22Rv1 (cell line): ENCODE measurements around the gene SRY.

Source experiments
- H3K27ac ChIP-seq: fragments of 450-650 bp; 2 replicates; pipeline ENCODE4 v1.5.1; 2017
- ZFX ChIP-seq: fragments of 450-650 bp; IDR thresholded peaks from 2 replicates; pipeline ENCODE4 v1.6.1; 2017; ENCODE audit warnings: antibody characterized with exemption, borderline replicate concordance
- TF ChIP-seq, protein P1 (sequence below): fragments of 450-650 bp; IDR thresholded peaks from 2 replicates; pipeline ENCODE4 v1.5.1; 2017; ENCODE audit warnings: mild to moderate bottlenecking

SRY gene

DNA sequence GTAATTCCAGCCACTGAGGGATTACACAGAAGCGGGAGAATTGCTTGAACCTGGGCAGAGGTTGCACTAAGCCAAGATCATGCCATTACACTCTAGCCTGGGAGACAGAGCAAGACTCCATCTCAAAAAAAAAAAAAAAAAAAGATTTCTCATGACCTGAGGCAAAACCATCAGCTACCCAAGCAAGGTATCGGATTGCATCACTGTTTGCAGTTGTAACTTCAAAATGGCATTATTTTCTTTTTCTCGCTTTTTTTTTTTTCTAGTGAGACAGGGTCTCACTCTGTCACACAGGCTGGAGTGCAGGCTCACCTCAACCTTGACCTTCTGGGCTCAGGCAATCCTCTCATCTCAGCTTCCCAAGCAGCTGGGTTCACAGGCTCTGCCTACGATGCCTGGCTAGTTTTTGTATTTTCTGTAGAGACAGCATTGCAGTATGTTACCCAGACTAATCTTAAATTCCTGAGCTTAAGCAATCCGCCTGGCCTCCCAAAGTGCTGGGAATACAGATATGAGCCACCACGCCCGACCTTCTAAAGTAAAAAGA, 9.6 kb upstream of the SRY start:
- H3K27ac ChIP-seq = no peak overlapping the region
- no peak for TF ChIP-seq ZFX
- TF ChIP-seq, protein P1, sequence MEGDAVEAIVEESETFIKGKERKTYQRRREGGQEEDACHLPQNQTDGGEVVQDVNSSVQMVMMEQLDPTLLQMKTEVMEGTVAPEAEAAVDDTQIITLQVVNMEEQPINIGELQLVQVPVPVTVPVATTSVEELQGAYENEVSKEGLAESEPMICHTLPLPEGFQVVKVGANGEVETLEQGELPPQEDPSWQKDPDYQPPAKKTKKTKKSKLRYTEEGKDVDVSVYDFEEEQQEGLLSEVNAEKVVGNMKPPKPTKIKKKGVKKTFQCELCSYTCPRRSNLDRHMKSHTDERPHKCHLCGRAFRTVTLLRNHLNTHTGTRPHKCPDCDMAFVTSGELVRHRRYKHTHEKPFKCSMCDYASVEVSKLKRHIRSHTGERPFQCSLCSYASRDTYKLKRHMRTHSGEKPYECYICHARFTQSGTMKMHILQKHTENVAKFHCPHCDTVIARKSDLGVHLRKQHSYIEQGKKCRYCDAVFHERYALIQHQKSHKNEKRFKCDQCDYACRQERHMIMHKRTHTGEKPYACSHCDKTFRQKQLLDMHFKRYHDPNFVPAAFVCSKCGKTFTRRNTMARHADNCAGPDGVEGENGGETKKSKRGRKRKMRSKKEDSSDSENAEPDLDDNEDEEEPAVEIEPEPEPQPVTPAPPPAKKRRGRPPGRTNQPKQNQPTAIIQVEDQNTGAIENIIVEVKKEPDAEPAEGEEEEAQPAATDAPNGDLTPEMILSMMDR = no peak

DNA sequence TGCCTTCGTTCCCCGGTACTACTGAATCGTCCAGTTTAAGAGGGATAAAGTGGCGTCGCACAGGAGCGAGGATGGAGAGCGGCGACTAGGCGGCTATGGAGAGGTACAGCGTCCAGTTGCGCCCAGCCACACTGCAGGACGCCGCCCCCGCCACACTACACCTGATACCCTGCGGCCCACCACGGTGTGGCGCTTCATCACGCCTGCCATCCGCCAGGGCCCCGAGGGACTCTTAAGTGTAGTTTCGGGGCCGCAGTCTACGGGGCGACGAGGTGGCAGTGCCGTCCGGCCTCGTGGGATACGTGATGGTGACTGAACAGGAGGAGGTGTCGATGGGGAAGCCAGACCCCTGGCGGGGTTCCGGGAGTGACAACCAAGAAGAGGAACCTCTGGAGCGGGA, 2.3 kb upstream of the SRY start:
- TF ChIP-seq, protein P1 = no peak
- TF ChIP-seq ZFX = no peak
- no peak overlapping the region for H3K27ac ChIP-seq

DNA sequence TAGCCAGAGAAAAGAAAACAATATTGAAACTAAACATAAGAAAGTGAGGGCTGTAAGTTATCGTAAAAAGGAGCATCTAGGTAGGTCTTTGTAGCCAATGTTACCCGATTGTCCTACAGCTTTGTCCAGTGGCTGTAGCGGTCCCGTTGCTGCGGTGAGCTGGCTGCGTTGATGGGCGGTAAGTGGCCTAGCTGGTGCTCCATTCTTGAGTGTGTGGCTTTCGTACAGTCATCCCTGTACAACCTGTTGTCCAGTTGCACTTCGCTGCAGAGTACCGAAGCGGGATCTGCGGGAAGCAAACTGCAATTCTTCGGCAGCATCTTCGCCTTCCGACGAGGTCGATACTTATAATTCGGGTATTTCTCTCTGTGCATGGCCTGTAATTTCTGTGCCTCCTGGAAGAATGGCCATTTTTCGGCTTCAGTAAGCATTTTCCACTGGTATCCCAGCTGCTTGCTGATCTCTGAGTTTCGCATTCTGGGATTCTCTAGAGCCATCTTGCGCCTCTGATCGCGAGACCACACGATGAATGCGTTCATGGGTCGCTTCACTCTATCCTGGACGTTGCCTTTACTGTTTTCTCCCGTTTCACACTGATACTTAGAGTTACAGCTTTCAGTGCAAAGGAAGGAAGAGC, 488 bp downstream of the SRY start:
- TF ChIP-seq ZFX = no peak
- TF ChIP-seq, protein P1 = no peak
- no peak overlapping the region for H3K27ac ChIP-seq
